GM12878 (cell line): ENCODE results near the gene FATE1.

ENCODE experiments used
- CTCF ChIP-seq, 3 experiments: IDR thresholded peaks in 2 of 3; conservative IDR thresholded peaks in 1 of 3; 2 replicates each; pipeline ENCODE4 v1.5.1; 2011; ENCODE audit warnings: low read depth in 3 of 3, low read length in 3 of 3, mild to moderate bottlenecking in 3 of 3, control low read depth in 2 of 3, moderate library complexity in 2 of 3, inconsistent platforms in 1 of 3, mixed read lengths in 1 of 3; ENCODE audit not compliant: control insufficient read depth in 2 of 3, insufficient read depth in 1 of 3; ENCODE audit errors: extremely low read depth in 1 of 3
- FOXK2 ChIP-seq: fragments of 450-650 bp; IDR thresholded peaks from 2 replicates; pipeline ENCODE4 v1.6.1; 2017; ENCODE audit warnings: mild to moderate bottlenecking, moderate library complexity
- RFX5 ChIP-seq: IDR thresholded peaks from 2 replicates; pipeline ENCODE4 v1.6.1; 2011; ENCODE audit warnings: low read depth, low read length, improper control_type of control experiment

GRCh38 chrX:151724563-151725337, 8.9 kb downstream of the FATE1 start:
- no peak for TF ChIP-seq CTCF (IDR thresholded peaks at IDR 0.05 in 2 of 3, conservative IDR thresholded peaks at IDR 0.05 in 1 of 3; ENCODE audit: control insufficient read depth in 2 of 3, extremely low read depth in 1 of 3, insufficient read depth in 1 of 3, low read depth in 3 of 3, low read length in 3 of 3)
- no peak for TF ChIP-seq FOXK2
- no peak for TF ChIP-seq RFX5
